Measurements from ENCODE around the gene GAST.

DNA sequence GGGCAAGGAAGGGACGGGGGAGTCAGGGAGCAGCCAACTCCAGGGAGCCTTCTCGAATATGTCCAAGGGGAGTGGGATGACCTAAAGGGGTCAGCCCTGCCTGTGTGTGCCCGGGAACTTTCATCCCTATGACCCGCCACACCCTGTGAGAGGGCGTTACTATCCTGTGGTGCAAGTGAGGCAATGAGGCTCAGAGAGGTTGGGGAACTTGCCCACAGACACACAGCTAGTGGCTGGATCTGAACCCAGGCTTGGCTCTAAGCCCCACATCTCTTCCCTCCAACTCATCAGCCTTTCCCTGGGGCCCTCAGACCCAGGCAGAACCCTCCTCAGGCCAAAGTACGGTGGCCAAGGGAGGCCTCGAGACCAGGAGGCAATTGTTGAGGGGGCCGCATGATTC, 51.2 kb downstream of the GAST start:
- TF ChIP-seq POLR2A (IDR thresholded peaks at IDR 0.05; ENCODE audit: low read length) = no peak
- no peak for TF ChIP-seq ESRRA (IDR thresholded peaks at IDR 0.05; ENCODE audit: borderline replicate concordance, low read length)
- no peak for TF ChIP-seq RNF2 (IDR thresholded peaks at IDR 0.05; ENCODE audit: borderline replicate concordance, low read depth)
- no peak for TF ChIP-seq EHF (CRISPR knock-in tag; IDR thresholded peaks at IDR 0.05)
- no peak for TF ChIP-seq EP300 (IDR thresholded peaks at IDR 0.05)
- no peak for TF ChIP-seq NR3C1 (IDR thresholded peaks at IDR 0.05)
- TF ChIP-seq, protein P1, sequence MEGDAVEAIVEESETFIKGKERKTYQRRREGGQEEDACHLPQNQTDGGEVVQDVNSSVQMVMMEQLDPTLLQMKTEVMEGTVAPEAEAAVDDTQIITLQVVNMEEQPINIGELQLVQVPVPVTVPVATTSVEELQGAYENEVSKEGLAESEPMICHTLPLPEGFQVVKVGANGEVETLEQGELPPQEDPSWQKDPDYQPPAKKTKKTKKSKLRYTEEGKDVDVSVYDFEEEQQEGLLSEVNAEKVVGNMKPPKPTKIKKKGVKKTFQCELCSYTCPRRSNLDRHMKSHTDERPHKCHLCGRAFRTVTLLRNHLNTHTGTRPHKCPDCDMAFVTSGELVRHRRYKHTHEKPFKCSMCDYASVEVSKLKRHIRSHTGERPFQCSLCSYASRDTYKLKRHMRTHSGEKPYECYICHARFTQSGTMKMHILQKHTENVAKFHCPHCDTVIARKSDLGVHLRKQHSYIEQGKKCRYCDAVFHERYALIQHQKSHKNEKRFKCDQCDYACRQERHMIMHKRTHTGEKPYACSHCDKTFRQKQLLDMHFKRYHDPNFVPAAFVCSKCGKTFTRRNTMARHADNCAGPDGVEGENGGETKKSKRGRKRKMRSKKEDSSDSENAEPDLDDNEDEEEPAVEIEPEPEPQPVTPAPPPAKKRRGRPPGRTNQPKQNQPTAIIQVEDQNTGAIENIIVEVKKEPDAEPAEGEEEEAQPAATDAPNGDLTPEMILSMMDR (IDR thresholded peaks at IDR 0.05) = no peak
- TF ChIP-seq, protein P2, sequence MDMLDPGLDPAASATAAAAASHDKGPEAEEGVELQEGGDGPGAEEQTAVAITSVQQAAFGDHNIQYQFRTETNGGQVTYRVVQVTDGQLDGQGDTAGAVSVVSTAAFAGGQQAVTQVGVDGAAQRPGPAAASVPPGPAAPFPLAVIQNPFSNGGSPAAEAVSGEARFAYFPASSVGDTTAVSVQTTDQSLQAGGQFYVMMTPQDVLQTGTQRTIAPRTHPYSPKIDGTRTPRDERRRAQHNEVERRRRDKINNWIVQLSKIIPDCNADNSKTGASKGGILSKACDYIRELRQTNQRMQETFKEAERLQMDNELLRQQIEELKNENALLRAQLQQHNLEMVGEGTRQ (IDR thresholded peaks at IDR 0.05) = no peak
- no peak for TF ChIP-seq RAD21 (conservative IDR thresholded peaks at IDR 0.05 in 1 of 2, IDR thresholded peaks at IDR 0.05 in 1 of 2)

All from A549 (cell line).